Fibroblast of pulmonary artery (primary cell): ENCODE measurements around the gene MBNL2.

Experiments used
- DNase-seq: peaks from one replicate; pipeline ENCODE4 v3.0.0-alpha.2; 2010; ENCODE audit warnings: low read depth
- H3K4me3 ChIP-seq: replicated peaks from 2 replicates; pipeline ENCODE4 v1.5.1; 2011; ENCODE audit warnings: low read depth, mild to moderate bottlenecking, control low read depth, low read length, moderate library complexity
- TF ChIP-seq, protein P1 (sequence below): IDR thresholded peaks from 2 replicates; pipeline ENCODE4 v1.5.1; 2011; ENCODE audit warnings: mild to moderate bottlenecking, control low read depth, low read length, inconsistent platforms; ENCODE audit errors: missing control alignments

Gene MBNL2

GRCh38 chr13:97329331-97329730, 107.2 kb downstream of the MBNL2 start:
- TF ChIP-seq, protein P1, sequence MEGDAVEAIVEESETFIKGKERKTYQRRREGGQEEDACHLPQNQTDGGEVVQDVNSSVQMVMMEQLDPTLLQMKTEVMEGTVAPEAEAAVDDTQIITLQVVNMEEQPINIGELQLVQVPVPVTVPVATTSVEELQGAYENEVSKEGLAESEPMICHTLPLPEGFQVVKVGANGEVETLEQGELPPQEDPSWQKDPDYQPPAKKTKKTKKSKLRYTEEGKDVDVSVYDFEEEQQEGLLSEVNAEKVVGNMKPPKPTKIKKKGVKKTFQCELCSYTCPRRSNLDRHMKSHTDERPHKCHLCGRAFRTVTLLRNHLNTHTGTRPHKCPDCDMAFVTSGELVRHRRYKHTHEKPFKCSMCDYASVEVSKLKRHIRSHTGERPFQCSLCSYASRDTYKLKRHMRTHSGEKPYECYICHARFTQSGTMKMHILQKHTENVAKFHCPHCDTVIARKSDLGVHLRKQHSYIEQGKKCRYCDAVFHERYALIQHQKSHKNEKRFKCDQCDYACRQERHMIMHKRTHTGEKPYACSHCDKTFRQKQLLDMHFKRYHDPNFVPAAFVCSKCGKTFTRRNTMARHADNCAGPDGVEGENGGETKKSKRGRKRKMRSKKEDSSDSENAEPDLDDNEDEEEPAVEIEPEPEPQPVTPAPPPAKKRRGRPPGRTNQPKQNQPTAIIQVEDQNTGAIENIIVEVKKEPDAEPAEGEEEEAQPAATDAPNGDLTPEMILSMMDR: no peak
- peak; percentile 52 for DNase-seq
- H3K4me3 ChIP-seq: no peak overlapping the region

- DNase-seq: no peak
- TF ChIP-seq, protein P1: no peak
- H3K4me3 ChIP-seq: no peak overlapping the region
Measured at GRCh38 chr13:97330448-97330847, 108.3 kb downstream of the MBNL2 start.

- no peak for DNase-seq
- TF ChIP-seq, protein P1: no peak
- H3K4me3 ChIP-seq: no peak overlapping the region
Measured at GRCh38 chr13:97332742-97333141, 110.6 kb downstream of the MBNL2 start.

GRCh38 chr13:97333983-97334382, 111.8 kb downstream of the MBNL2 start:
- no peak overlapping the region for H3K4me3 ChIP-seq
- DNase-seq: no peak
- TF ChIP-seq, protein P1: no peak

DNA sequence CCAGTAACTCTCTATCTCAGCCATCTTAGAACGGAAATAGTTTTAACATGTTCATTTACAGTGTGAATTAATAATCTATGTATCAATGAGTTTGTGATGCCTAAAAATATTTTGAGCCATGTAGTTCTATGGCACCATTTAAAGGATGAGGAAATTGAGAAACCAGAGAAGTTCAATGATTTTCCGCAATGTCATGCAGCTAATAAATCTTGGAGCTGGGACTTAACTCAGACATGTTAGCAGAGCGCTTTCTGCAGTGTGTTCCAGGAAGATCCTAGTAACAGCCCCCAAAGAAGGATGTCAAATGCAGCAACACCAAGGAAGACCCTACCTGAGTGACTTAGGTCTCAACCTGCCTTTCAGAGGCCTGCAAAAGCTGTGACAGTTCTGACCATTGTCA, 112.6 kb downstream of the MBNL2 start:
- DNase-seq: no peak
- H3K4me3 ChIP-seq: no peak overlapping the region
- TF ChIP-seq, protein P1: no peak

DNA sequence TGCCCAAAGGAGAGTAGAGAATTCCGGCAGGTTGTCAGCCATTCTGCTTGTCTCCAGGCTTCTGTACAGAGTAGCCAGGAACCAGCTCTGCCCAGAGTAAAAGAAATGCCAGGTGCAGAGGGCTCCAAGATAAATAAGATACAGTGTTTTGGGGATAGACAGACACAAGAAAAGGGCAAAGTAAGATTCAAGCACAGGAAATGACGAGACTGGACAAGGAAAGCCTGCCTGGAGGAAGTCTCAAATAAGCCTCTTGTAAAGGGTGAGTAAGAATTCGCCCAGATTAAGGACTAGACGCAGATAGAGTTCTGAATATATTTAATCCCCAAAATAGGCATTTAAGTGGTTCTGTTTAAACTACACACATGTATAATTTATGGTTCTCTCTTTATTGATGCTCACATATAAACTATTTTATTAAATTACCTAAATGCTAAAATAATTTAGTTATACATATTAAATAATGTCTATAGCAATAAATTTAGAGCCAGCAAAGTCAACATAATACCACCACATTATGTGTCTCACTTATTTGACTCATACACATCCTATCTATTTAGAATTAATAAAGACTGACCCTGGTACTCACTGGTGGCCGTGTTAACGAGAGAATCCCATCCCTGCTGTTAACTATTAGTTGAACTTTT, 113.5 kb downstream of the MBNL2 start:
- DNase-seq: peak; percentile 31
- TF ChIP-seq, protein P1: no peak
- no peak overlapping the region for H3K4me3 ChIP-seq

- TF ChIP-seq, protein P1: no peak
- H3K4me3 ChIP-seq: no peak overlapping the region
- no peak for DNase-seq
Measured at GRCh38 chr13:97337985-97338499, 115.9 kb downstream of the MBNL2 start.
